Measurements from ENCODE around the gene PHYHIPL.

PHYHIPL gene

GRCh38 chr10:59244871-59245270 lies 68.4 kb downstream of the PHYHIPL start:
- no peak overlapping the region for H3K27ac ChIP-seq
- no peak for DNase-seq (ENCODE audit: low read depth, low spot score)

GRCh38 chr10:59245686-59246085 lies 69.2 kb downstream of the PHYHIPL start:
- no peak overlapping the region for H3K27ac ChIP-seq
- DNase-seq (ENCODE audit: low read depth, low spot score): no peak

- no peak for DNase-seq (ENCODE audit: low read depth, low spot score)
- H3K27ac ChIP-seq: no peak overlapping the region
These were observed 76.0 kb downstream of the PHYHIPL start for GRCh38 chr10:59252491-59252890.

- H3K27ac ChIP-seq: no peak overlapping the region
- no peak for DNase-seq (ENCODE audit: low read depth, low spot score)
These were observed 79.0 kb downstream of the PHYHIPL start for GRCh38 chr10:59255463-59255862.

- DNase-seq (ENCODE audit: low read depth, low spot score): no peak
These were observed 80.8 kb downstream of the PHYHIPL start for GRCh38 chr10:59257224-59257623.

GRCh38 chr10:59258890-59259289 lies 82.4 kb downstream of the PHYHIPL start:
- no peak for DNase-seq (ENCODE audit: low read depth, low spot score)
- H3K27ac ChIP-seq: no peak overlapping the region

More at GRCh38 chr10:59257224-59257623, 80.8 kb downstream of the PHYHIPL start:
- H3K27ac ChIP-seq: no peak overlapping the region

- H3K27ac ChIP-seq: no peak overlapping the region
- no peak for DNase-seq (ENCODE audit: low read depth, low spot score)
These were observed 88.7 kb downstream of the PHYHIPL start for GRCh38 chr10:59265141-59265540.

- no peak overlapping the region for H3K27ac ChIP-seq
- no peak for DNase-seq (ENCODE audit: low read depth, low spot score)
These were observed 89.9 kb downstream of the PHYHIPL start for GRCh38 chr10:59266321-59266720.

- no peak for DNase-seq (ENCODE audit: low read depth, low spot score)
- H3K27ac ChIP-seq: no peak overlapping the region
These were observed 92.0 kb downstream of the PHYHIPL start for GRCh38 chr10:59268460-59268859.

GRCh38 chr10:59269651-59270050 lies 93.2 kb downstream of the PHYHIPL start:
- DNase-seq (ENCODE audit: low read depth, low spot score): no peak
- no peak overlapping the region for H3K27ac ChIP-seq

GRCh38 chr10:59270492-59270891 lies 94.0 kb downstream of the PHYHIPL start:
- H3K27ac ChIP-seq: no peak overlapping the region
- DNase-seq (ENCODE audit: low read depth, low spot score): no peak

- DNase-seq (ENCODE audit: low read depth, low spot score): no peak
These were observed 94.7 kb downstream of the PHYHIPL start for GRCh38 chr10:59271160-59271559.

GRCh38 chr10:59272061-59272460 lies 95.6 kb downstream of the PHYHIPL start:
- no peak overlapping the region for H3K27ac ChIP-seq
- no peak for DNase-seq (ENCODE audit: low read depth, low spot score)

More at GRCh38 chr10:59271160-59271559, 94.7 kb downstream of the PHYHIPL start:
- no peak overlapping the region for H3K27ac ChIP-seq

- H3K27ac ChIP-seq: no peak overlapping the region
- no peak for DNase-seq (ENCODE audit: low read depth, low spot score)
These were observed 97.0 kb downstream of the PHYHIPL start for GRCh38 chr10:59273445-59273844.

GRCh38 chr10:59276133-59276532 lies 99.7 kb downstream of the PHYHIPL start:
- DNase-seq (ENCODE audit: low read depth, low spot score): no peak
- H3K27ac ChIP-seq: no peak overlapping the region

- no peak for DNase-seq (ENCODE audit: low read depth, low spot score)
These were observed 100.5 kb downstream of the PHYHIPL start for GRCh38 chr10:59276919-59277318.

GRCh38 chr10:59279476-59279875 lies 103.0 kb downstream of the PHYHIPL start:
- H3K27ac ChIP-seq: no peak overlapping the region
- DNase-seq (ENCODE audit: low read depth, low spot score): no peak

More at GRCh38 chr10:59276919-59277318, 100.5 kb downstream of the PHYHIPL start:
- no peak overlapping the region for H3K27ac ChIP-seq

- DNase-seq (ENCODE audit: low read depth, low spot score): no peak
- H3K27ac ChIP-seq: no peak overlapping the region
These were observed 103.6 kb downstream of the PHYHIPL start for GRCh38 chr10:59279991-59280505.

- H3K27ac ChIP-seq: no peak overlapping the region
- no peak for DNase-seq (ENCODE audit: low read depth, low spot score)
These were observed 105.4 kb downstream of the PHYHIPL start for GRCh38 chr10:59281861-59282260.

GRCh38 chr10:59283456-59284091 lies 107.1 kb downstream of the PHYHIPL start:
- no peak for DNase-seq (ENCODE audit: low read depth, low spot score)

GRCh38 chr10:59284118-59284975 lies 107.9 kb downstream of the PHYHIPL start:
- peak overlapping the region; percentile 31 for H3K27ac ChIP-seq
- no peak for DNase-seq (ENCODE audit: low read depth, low spot score)

More at GRCh38 chr10:59283456-59284091, 107.1 kb downstream of the PHYHIPL start:
- peak overlapping the region; percentile 31 for H3K27ac ChIP-seq
